SHP77 treated with DMSO at 0.1 percent for 48 hours (cell line): ENCODE data around the gene MAPRE3.

Experiments used
- DNase-seq: peaks from one replicate; lab custom pipeline; 2025; lab: John Stamatoyannopoulos, UW

The MAPRE3 gene

DNA sequence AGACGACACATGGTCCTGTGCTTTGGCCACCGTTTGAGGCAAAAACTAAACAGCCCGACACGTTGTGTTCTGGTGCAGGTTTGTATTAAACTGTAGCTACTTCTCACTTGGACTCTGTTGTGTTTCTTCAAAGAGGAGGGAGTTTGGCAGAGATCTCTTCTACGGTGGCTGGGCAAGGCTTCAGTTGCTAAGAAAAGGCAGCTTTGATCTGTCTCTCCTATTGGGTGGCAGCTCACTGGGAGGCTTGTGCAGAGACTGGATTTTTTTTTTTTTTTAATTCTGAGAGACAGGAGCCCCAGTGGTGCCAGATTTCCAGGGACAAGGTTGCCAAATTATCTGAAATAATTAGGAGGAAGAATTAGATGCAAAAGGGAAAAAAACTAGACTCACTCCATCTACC is 20.2 kb upstream of the MAPRE3 start:
- DNase-seq = no peak

- DNase-seq = no peak
These were observed 19.2 kb upstream of the MAPRE3 start for GRCh38 chr2:26951236-26951635.

GRCh38 chr2:26952374-26952773 is 18.1 kb upstream of the MAPRE3 start:
- no peak for DNase-seq

- DNase-seq = no peak
These were observed 16.3 kb upstream of the MAPRE3 start for GRCh38 chr2:26954135-26954534.

DNA sequence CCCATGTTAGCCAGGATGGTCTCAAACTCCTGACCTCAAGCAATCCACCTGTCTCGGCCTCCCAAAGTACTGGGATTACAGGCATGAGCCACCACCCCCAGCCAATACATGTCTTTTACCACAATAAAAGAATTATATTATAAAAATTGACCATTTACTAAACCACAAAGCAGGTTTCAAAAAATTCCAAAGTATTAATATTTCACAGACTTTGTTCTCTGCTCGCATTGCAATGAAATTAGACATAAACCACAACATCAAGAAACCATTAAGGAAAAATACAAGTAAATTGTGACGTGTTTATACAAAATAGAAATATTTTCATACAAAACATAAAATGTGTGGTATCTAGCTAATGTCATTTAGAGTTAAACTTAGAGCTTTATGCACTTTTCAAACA is 13.4 kb upstream of the MAPRE3 start:
- DNase-seq = no peak

GRCh38 chr2:26957534-26957933 is 12.9 kb upstream of the MAPRE3 start:
- DNase-seq = no peak

GRCh38 chr2:26959331-26959730 is 11.1 kb upstream of the MAPRE3 start:
- DNase-seq = no peak

GRCh38 chr2:26964446-26965130 is 5.8 kb upstream of the MAPRE3 start:
- no peak for DNase-seq

GRCh38 chr2:26968001-26968400 is 2.4 kb upstream of the MAPRE3 start:
- DNase-seq = no peak

DNA sequence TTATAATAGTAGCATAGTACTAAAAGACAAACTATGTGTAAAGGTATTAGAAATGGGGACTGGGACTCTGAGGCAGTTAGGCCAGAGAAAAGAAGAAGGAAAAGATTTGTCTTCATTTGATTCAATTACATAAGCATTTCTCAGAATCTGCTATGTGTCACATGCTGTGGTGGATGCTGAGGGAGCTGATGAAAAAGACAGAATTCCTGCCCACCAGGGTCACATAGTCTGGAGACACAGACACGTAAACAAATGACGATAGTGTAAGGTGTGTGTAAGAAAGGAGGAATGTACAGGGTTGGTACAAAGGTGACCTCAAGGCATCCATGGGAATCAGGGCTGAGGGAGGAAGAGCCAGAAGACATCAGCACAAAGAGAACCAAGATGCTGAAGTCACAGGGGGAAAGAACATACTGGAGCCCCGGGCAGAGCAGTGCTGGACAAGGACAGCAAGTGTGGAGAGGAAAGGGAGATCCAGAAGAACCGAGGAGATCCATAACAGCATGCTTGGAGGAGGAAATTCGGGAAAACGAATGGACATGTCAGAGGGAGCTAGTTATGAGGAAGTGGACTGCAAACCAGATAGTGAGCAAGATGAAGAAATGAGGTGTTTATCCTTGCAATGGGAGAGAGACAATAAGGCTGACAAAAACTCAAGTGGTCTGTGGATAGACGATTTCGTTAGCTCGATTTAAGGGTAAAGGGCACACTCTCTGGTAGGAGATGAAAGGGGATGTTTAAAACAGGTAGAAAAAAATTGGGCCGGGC is 1.2 kb upstream of the MAPRE3 start:
- DNase-seq = no peak

DNA sequence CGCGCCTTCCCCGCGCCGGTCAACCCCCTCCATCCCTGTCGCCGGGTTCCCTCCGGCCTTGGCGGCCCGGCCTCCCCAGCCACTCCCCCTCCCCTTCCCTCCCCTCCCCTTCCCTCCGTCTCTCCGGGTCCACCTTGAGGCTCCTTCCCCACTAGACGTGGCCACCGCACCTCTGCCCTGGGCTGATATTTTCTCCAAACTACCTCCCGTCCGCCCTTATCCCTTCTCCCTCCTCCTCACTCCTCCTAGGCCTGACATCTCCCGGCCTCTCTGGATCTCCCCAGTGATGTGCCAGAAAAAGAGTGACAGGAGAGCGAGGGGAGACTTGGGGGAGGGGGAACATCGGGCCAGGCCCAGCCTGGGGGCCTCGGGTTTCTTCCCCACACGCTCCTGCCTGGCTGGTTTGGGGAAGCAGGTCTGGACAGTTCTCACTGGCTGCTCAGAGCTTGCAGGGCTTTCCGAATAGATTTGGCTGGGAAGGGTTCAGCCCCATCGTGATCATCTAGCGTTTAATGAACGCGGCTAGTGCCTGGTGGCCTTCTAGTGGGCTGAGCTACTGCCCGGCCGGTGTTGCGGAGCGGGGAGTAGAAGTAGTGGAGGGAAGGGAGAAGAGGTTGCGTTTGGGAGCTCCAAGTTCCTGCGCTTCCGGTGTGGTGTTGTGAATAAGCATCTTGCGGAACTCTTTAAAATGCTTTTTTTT is 641 bp downstream of the MAPRE3 start:
- DNase-seq = peak; percentile 11

DNA sequence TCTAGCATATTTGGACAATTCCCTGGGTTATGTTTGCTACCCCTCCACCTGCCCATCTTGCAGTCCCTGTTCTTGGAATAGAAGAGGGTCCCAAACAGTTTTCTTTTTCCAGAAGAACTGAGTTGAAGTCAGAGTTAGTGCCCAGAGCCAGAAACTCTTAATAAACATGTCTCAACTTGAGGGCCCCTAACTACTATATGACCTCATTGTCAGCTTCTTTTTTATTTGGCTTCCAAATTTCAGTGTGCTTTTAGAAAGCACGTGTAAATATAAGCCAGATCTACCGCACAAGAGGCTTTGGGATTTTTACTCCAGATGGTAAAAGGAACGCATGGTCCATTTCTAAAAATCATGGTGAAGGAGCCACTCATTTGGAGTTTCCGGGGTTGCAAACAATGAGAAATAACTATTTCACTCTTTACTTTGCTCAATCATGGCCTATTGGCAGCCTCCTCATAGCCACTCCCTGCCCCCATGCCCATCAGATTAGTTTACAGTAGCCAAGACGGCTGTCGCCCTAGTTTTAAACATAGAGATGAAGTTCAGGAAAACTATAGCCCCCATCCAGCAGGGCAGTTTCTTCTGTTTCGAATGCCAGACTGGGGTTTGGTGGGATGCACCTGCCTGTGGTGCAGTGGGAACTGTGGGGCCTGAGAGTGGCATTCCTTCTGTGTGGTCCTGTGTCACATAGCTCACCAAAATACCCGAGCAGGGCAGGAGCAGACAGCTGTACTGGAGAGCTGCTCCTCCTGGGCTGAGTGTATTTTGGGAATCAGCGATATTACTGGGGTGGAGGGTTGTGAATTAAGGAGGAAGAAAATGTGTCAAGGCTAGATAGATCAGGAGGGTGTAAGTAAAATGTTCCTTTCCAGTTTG is 1.7 kb downstream of the MAPRE3 start:
- DNase-seq = no peak

DNA sequence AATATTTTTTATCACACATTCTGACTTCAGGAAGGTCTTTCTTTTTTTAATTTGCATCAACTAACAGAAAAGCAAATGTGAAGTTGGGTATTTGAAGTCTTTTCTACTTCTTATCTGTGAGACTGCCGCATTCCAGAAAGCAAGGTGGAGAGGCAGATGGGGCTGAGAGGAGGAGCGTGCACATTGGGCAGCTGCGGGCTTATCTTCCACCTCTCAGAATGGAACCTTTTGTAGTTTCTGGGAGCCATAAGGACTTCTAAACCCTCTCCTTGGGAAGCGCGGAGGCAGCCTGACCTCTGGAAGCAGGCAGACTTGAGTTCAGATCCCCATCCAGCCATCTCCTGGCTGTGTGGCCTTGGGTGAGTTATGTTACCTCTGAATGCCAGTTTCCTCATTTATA is 3.9 kb downstream of the MAPRE3 start:
- no peak for DNase-seq

DNA sequence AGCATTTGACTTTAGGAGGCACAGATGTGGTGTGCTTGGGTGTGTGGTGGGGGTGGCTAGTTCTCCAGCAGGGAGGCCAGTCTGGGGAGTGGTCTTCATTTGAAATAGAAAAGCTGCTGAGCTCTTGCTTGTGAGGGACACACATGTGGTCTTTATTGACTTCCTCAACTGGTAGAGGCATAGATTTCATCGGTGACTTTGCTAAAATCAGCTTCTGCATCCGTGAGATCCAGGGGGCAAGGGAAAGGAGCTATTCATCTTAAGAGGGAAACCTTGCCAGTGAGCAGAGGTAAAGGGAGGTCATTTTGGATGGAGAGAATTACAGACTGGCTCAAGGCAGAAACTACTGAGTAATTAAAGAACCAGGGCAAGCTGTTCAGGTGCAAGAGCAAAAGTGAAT is 4.7 kb downstream of the MAPRE3 start:
- DNase-seq = no peak

DNA sequence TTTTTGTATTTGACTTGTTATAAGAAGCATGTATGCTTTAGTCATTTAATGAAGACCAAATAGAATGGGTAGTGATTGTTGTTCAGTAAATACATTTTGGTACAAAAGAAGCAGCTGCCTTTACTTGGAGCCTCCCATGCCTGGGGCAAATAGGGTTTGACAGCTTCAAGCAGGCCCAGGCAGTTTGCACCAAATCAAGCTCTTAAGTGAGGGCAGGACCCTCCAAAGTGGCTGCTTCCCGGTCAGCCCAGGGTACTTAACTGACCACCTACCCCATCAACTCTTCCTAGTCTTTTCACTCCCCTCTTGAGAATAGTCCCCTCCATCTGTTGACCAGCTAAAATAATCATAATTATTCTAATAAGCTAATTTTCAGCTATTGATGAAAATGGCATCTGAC is 5.2 kb downstream of the MAPRE3 start:
- no peak for DNase-seq

DNA sequence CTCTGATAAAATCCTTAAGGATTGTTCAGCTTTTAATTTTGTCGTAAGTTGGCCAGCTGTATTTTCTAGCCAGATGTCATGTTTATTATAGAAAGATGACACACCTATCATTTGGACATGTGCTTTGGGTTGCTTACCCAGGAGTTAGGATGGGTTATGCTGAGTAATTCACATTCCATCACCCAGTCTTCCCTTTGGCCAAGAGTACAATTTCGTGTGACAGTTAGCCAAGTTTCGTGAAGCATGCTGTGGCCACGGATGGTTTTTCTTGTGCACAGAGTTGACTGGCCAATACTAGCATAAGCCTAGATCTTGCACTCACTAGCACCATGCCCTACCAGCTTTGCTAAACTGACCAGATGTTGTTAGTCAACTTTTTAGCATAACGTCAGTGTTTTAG is 5.8 kb downstream of the MAPRE3 start:
- no peak for DNase-seq

DNA sequence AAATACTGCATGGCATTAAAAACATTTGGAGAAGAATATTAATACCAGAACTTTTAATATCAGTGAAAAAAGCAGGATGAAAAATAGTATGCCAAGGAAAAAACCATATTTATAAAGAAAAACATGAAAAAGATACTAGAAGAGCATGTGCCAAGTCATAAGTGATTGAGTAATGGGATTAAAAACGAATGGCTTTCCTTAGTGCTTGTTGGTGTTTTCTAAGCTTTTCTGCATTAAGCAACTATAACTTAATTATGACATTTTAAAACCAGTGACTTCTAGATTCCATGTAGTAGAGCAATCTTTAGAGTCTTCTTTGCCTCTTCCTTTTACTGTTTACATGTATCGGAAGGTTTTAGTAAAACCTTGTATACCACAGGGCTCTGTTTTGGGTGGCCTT is 6.6 kb downstream of the MAPRE3 start:
- DNase-seq = no peak

- DNase-seq = no peak
These were observed 7.7 kb downstream of the MAPRE3 start for GRCh38 chr2:26978061-26978596.

DNA sequence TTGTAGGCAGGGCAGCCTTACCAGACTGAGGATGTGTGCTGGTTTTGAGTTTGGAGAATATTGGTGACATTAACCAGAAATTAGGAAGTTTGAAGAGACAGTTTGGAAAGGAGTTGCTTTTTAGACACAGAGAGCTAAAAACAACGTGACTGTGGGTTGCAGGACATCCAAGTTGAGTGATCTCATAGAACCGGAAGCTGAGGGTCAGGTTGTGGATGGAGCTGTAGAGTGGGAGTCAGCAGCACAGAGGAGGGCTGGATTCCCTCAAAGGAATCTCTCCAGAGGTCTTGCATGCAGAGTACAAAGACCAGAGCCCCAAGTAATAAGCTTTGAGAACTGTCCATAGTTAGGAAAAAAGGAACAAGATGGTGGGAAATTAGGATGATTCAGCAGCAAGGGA is 9.3 kb downstream of the MAPRE3 start:
- no peak for DNase-seq

DNA sequence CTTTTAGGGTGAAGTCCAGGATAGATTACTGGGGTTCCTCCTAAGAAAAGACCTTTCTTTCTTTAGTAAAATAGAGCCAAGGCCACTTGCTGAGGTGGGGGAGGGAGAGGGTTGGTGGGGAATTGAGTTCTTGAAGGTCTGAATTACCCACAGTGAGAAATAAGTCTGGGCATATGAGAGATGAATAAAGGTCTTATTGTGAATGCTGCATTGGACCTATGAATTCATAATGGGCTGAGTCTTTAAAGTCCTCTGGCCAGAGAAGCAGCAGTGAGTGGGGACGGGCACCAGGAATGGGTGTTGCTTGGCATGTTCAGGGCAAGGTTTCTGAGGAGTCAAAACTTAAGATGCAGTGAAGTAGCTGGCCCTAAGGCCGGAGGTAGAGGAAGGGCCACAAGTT is 10.5 kb downstream of the MAPRE3 start:
- no peak for DNase-seq

DNA sequence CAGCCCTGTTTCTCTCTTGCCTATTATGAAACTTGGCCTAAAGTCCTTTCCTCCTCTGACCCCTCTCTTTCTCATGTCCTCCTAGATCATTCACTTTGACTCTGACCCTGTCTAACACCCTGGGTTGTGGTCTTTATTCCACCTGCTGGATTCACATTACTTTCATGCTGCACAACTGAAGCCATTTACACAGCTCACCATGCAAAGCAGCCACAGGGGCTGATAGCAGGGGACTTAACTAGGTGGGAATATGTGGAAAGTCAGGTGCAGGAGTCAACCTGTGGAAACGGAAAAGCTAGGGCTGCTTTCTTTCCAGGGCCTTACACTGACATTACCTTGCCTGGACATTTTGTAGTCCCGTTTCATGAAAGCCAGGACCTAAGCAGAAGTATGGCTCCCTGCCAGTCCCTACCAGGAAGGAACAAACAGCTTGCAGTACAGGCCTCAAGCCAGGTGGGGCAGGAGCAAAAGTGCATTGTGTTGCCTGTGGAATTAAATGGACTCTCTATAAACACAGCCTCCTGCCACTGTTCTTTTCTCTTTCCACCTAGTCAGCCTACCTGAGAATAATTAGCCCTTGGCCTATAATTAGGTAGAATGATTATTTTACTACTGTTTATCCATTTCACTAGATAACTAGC is 11.8 kb downstream of the MAPRE3 start:
- DNase-seq = peak; percentile 53
